ENCODE results near the gene SPECC1.

GRCh38 chr17:20241855-20242254 lies 232.7 kb downstream of the SPECC1 start:
- TF ChIP-seq POLR2AphosphoS5 (IDR thresholded peaks at IDR 0.05; ENCODE audit: insufficient read depth, low read depth, low read length) = no peak
- TF ChIP-seq, protein P1, sequence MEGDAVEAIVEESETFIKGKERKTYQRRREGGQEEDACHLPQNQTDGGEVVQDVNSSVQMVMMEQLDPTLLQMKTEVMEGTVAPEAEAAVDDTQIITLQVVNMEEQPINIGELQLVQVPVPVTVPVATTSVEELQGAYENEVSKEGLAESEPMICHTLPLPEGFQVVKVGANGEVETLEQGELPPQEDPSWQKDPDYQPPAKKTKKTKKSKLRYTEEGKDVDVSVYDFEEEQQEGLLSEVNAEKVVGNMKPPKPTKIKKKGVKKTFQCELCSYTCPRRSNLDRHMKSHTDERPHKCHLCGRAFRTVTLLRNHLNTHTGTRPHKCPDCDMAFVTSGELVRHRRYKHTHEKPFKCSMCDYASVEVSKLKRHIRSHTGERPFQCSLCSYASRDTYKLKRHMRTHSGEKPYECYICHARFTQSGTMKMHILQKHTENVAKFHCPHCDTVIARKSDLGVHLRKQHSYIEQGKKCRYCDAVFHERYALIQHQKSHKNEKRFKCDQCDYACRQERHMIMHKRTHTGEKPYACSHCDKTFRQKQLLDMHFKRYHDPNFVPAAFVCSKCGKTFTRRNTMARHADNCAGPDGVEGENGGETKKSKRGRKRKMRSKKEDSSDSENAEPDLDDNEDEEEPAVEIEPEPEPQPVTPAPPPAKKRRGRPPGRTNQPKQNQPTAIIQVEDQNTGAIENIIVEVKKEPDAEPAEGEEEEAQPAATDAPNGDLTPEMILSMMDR (IDR thresholded peaks at IDR 0.05; ENCODE audit: extremely low read depth in 1 of 2, insufficient read depth in 1 of 2, low read depth in 1 of 2, low read length in 2 of 2) = no peak
